Fibroblast of mammary gland (primary cell): ENCODE results near the gene PRICKLE1.

Source experiments
- DNase-seq: peaks from one replicate; pipeline ENCODE4 v3.0.0-alpha.2; 2010; ENCODE audit warnings: low read depth
- H3K4me3 ChIP-seq: 2 replicates; pipeline ENCODE4 v1.5.1; 2011; ENCODE audit warnings: low read depth, mild to moderate bottlenecking, low read length, moderate library complexity; ENCODE audit not compliant: control insufficient read depth
- TF ChIP-seq, protein P1 (sequence below): conservative IDR thresholded peaks from 2 replicates; pipeline ENCODE4 v1.5.1; 2011; ENCODE audit warnings: low read depth, low read length, inconsistent platforms; ENCODE audit not compliant: control insufficient read depth, insufficient read depth

Gene PRICKLE1

DNA sequence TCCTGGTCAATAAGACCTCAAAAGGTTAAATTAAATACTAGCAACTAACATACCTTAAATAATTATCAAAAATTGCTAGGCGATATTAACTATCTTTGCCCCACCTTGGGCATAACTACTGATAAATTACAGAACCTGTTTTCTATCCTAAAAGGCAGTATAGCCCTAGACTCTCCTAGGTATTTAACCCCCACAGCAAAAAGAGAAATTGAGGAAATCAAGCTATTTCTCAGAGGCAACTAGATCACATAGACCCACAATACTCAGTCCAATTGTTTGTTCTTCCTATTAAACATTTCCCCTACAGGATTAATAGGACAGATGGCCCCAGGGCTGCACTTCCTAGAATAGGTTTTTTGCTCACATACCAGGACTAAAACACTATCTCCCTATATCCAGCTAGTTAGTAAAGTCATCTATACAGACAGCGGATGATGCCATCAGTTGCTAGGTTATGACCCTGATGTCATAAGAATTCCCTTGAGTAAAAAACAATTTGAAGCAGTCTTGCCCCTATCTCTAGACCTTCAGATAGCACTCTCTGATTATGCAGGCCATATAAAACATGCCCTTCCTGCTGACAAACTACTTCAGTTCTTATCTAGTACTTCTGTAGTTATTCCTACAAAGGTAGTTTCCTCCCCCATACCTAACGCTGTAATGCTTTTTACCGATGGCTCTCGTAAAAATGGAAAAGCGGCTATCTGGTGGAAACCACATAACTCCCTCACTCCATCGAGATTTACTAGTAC is 145.2 kb downstream of the PRICKLE1 start:
- H3K4me3 ChIP-seq, result no peak overlapping the region
- TF ChIP-seq, protein P1, sequence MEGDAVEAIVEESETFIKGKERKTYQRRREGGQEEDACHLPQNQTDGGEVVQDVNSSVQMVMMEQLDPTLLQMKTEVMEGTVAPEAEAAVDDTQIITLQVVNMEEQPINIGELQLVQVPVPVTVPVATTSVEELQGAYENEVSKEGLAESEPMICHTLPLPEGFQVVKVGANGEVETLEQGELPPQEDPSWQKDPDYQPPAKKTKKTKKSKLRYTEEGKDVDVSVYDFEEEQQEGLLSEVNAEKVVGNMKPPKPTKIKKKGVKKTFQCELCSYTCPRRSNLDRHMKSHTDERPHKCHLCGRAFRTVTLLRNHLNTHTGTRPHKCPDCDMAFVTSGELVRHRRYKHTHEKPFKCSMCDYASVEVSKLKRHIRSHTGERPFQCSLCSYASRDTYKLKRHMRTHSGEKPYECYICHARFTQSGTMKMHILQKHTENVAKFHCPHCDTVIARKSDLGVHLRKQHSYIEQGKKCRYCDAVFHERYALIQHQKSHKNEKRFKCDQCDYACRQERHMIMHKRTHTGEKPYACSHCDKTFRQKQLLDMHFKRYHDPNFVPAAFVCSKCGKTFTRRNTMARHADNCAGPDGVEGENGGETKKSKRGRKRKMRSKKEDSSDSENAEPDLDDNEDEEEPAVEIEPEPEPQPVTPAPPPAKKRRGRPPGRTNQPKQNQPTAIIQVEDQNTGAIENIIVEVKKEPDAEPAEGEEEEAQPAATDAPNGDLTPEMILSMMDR, result no peak
- no peak for DNase-seq

DNA sequence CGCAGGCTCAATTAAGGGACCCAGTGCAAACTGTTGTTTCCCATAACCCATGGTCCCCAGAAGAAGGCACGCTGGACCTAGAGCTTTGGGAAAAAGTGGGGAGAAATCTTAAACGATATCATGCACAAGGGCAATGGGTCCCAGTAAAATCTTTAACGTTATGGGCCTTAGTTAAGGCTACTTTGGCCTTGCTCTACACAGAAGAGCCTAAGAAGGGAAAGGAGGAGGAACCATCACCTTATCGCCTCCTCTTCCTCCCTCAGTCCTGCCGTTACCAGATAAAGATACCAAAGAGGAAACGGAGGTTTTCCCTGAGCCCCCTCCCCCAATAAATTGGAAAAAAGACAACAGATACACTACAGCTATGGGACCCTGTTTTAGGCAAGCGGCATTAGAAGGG is 146.7 kb downstream of the PRICKLE1 start:
- TF ChIP-seq, protein P1, result no peak
- DNase-seq, result no peak
- no peak overlapping the region for H3K4me3 ChIP-seq

DNA sequence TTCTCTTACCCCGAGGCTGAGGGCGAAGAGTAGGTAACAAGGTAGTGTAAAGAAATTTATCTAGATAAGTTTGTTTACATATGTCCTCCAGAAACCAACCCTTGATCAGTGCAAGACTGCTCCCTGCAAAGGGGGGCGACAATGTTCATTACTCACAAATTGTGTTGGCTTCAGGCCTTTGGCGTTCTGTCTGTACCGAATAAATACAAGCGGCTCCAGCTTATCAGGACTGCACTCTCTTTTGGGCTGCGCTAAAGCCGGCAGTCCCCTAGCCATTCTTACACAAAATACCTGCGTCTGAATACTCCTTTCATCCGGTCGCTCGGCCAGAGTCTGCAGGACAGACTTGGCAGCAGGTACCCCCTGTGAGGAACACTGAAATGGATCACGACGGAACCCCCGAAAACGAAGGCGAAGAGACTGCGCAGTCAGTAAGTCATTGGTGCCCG is 147.2 kb downstream of the PRICKLE1 start:
- DNase-seq, result no peak
- TF ChIP-seq, protein P1, result no peak
- H3K4me3 ChIP-seq, result no peak overlapping the region

DNA sequence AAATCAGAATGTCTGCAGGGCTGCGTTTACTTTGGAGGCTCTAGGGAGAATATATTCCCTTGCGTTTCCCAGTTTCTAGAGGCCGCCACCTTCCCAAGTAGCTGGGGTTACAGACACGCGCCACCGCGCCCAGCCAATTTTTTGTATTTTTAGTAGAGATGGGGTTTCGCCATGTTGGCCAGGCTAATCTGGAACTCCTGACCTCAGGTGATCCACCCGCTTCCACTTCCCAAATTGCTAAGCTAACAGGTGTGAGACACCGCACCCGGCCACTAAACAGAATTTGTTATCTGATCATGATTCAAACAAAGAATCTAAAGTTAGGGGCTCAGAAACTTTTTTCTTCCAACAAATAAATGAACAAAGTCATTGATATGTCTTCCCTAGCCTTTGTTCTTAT is 148.9 kb downstream of the PRICKLE1 start:
- DNase-seq, result no peak
- TF ChIP-seq, protein P1, result no peak
- H3K4me3 ChIP-seq, result no peak overlapping the region

DNA sequence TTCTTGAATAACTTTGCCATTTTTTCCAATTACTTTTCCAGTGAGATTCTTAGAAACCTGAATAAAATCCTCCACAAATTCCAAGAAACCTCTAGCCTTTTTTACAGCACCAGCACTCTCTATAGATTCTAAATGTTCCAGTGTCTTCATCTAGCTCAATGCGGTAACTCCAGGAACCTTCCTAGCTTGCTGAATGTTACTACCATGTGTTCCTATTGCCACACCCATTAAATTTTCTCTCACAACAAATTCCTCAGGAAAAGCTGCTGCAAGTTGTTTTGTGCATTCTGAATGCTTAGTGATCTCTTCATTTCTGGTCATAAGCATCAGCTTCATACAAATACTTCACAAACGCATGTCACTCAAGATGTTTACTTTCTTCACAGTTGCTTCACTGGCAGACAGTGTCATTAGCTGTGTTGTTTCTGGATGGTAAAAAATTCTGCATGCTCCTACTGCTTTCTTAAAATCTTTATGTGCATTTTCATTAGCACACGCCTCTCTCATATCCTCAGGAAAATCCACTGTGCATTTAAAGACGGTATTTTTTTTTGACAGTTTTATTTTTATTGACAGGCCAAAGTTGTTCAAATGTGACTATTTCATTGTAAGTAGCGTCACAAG is 156.9 kb downstream of the PRICKLE1 start:
- TF ChIP-seq, protein P1, result no peak
- H3K4me3 ChIP-seq, result no peak overlapping the region
- no peak for DNase-seq

DNA sequence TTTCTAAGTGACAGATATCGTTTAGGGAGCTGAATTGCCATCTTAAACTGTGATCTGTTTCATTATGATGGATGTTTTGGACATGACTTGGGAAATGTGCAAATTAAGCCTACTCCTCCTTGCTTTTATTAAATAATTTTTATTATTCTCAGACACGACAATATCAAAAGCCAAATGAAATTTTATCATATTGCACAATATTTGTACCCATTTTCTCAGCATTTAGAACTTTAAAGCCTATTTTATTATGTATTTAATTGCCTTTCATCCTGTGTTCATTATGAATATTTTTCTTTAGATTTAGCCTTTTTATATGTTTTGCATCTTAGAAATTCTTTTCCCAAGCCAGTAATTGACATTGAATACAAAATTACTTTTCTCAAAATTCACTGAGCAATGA is 160.7 kb downstream of the PRICKLE1 start:
- TF ChIP-seq, protein P1, result no peak
- no peak for DNase-seq
- no peak overlapping the region for H3K4me3 ChIP-seq

DNA sequence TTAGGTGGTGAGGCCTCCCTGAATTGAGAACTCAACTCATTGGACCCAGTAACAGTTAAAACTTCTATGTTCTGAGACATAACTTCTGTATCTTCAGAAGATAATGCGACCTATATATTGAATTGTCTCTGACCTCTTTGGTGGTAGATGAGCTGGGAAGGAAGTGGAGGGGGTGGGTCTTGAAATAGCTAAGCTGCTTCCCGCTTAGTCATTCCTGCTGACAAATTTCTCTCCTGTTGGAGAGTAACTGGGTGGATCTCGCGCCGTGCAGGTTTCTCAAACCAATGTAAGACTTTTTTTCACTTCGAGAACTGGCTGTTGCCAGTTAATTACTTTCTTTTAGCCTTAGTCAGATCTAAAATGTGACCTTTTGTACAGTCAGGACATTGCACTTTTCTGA is 162.8 kb downstream of the PRICKLE1 start:
- H3K4me3 ChIP-seq, result no peak overlapping the region
- DNase-seq, result peak; percentile 70
- TF ChIP-seq, protein P1, result no peak
